ENCODE results near the gene BATF2. TPM values are rescaled to one million over a fixed set of nuclear protein-coding genes. Genes with fewer than 3 reads are reported as not detected.

The BATF2 gene
- total RNA-seq (1 to 10 TPM in 1 of 2 donors, under 1 TPM in 1; 0.94 to 1.5 TPM), polyA plus RNA-seq (ENCODE audit: insufficient read depth, low read depth, low replicate concordance) (2.7 TPM)
- long read RNA-seq, donor 1, partial matches to known transcripts: 74 of 95 reads
- long read RNA-seq, donor 1, other reads (novel, unspliced or antisense): 19 of 95 reads
- long read RNA-seq, donor 2, partial matches to known transcripts: 0 of 1 reads
- long read RNA-seq, donor 2, other reads (novel, unspliced or antisense): 0 of 1 reads

DNA sequence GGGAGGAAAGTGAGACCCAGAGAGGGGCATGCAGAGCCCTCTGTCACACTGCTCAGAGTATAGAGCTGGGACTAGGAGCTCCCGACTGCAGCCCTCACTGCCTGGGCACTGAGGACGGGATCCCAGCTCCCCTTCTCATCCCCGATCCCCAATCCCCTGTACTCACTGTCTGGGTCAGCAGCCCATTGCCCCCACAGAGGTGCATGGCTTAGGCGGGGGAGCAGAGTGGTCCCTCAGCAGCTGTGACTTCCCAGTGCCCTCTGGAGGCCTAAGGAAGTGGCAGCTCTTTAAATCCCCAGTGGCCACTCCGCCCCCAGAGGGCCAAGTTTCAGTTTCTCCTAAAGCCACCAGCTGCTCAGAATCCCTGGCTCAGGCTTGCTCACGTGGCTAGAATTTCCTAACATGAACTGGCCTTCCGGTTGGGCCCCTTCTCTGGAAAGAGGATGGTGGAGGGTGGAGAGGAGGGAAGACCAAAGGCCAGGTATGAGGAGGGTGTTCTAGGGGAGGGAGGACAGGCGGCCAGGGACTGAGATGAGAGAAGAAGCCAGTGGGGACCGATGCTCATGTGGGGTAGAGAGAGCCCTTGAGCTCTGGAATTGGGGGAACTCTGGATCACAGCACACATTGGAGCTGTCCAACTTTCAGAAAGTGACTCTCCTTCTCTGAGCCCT, at the start of gene BATF2:
BATF2 (minus strand) TSS at position 262 of the 671 bp plus-strand sequence; CDS start at position 205, 57 bp downstream.
- H3K27me3 ChIP-seq: no peaks in the 10 kb centered on the region
- intact Hi-C loops (cut with DNase I; ENCODE audit: low total_unique reads): no loop called here
- no peak for TF ChIP-seq POLR2A (IDR thresholded peaks at IDR 0.05)
- TF ChIP-seq, protein P1, sequence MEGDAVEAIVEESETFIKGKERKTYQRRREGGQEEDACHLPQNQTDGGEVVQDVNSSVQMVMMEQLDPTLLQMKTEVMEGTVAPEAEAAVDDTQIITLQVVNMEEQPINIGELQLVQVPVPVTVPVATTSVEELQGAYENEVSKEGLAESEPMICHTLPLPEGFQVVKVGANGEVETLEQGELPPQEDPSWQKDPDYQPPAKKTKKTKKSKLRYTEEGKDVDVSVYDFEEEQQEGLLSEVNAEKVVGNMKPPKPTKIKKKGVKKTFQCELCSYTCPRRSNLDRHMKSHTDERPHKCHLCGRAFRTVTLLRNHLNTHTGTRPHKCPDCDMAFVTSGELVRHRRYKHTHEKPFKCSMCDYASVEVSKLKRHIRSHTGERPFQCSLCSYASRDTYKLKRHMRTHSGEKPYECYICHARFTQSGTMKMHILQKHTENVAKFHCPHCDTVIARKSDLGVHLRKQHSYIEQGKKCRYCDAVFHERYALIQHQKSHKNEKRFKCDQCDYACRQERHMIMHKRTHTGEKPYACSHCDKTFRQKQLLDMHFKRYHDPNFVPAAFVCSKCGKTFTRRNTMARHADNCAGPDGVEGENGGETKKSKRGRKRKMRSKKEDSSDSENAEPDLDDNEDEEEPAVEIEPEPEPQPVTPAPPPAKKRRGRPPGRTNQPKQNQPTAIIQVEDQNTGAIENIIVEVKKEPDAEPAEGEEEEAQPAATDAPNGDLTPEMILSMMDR (IDR thresholded peaks at IDR 0.05): peak; percentile 15 to 27 (median 26)

DNA sequence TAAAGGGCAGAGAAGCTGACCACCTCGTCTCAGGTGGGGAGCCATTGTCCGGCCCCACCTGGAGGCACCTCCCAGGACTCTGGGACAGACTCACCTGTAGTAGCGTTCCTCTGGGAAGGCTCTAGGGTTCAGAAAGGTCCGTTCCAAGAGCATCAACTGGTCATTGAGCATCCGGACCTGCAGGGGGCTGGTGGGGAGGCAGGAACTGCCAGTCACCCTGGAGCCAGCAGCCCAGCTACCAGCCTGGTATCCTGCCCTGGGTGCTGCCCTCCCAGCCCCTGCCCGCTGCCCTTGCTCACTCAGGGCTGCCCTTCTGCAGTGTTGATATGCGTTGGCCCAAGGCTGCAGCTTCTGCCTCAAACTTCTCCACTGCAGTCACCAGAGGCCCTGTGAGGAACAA, 49.0 kb upstream of the BATF2 start:
- H3K9me3 ChIP-seq: no peaks in the 10 kb centered on the region
- no peak overlapping the region for H3K27ac ChIP-seq
- H3K36me3 ChIP-seq (ENCODE audit: low read depth, missing control alignments): no peaks in the 10 kb centered on the region
- 91 to 97% methylated on average over 5 to 7 of the region's 7 CpGs for WGBS, 2 donors
- DNase-seq: no peak
- intact Hi-C loops (cut with DNase I; ENCODE audit: low total_unique reads): no loop called here
- no peak for TF ChIP-seq POLR2A (IDR thresholded peaks at IDR 0.05)
- TF ChIP-seq, protein P1 (IDR thresholded peaks at IDR 0.05): no peak
- no peaks in the 10 kb centered on the region for H3K27me3 ChIP-seq
- peaks cover 6% of the 10 kb centered on the region for H3K4me1 ChIP-seq
- no peak overlapping the region for H3K4me3 ChIP-seq

More for the DNA sequence above, at the start of gene BATF2:
- Histone ChIP-seq H3K4me1 (no peaks in the 10 kb centered on the region), H3K36me3 (ENCODE audit: low read depth, missing control alignments) (no peaks in the 10 kb centered on the region), H3K9me3 (no peaks in the 10 kb centered on the region), H3K27ac (no peak within 1 kb of the TSS), H3K4me3 (peak within 1 kb of the TSS in 1 of 2 donors; percentile 37)
- WGBS, 2 donors: 40 to 57% methylated on average over 6 to 9 of the region's 9 CpGs
- peak; percentile 69 for DNase-seq

- no peaks in the 10 kb centered on the region for H3K36me3 ChIP-seq (ENCODE audit: low read depth, missing control alignments)
- no peak overlapping the region for H3K4me3 ChIP-seq
- H3K27ac ChIP-seq: no peak overlapping the region
- WGBS, 2 donors: 90 to 100% methylated on average over 2 to 5 of the region's 5 CpGs
- no peaks in the 10 kb centered on the region for H3K9me3 ChIP-seq
- intact Hi-C loops (cut with DNase I; ENCODE audit: low total_unique reads): no loop called here
- H3K4me1 ChIP-seq: peaks cover 9% of the 10 kb centered on the region
- no peaks in the 10 kb centered on the region for H3K27me3 ChIP-seq
- TF ChIP-seq, protein P1 (IDR thresholded peaks at IDR 0.05): no peak
- TF ChIP-seq POLR2A (IDR thresholded peaks at IDR 0.05): no peak
- no peak for DNase-seq
Observed at GRCh38 chr11:65045061-65045460, 48.3 kb upstream of the BATF2 start.

GRCh38 chr11:65043881-65044501, 47.2 kb upstream of the BATF2 start:
- TF ChIP-seq POLR2A (IDR thresholded peaks at IDR 0.05): no peak
- TF ChIP-seq, protein P1 (IDR thresholded peaks at IDR 0.05): no peak
- peaks cover 9% of the 10 kb centered on the region for H3K4me1 ChIP-seq
- H3K27me3 ChIP-seq: no peaks in the 10 kb centered on the region
- no peak for DNase-seq
- H3K9me3 ChIP-seq: no peaks in the 10 kb centered on the region
- WGBS, 2 donors: 88 to 94% methylated on average over 11 to 23 of the region's 23 CpGs
- intact Hi-C loops (cut with DNase I; ENCODE audit: low total_unique reads): no loop called here
- H3K27ac ChIP-seq: no peak overlapping the region
- no peak overlapping the region for H3K4me3 ChIP-seq
- no peaks in the 10 kb centered on the region for H3K36me3 ChIP-seq (ENCODE audit: low read depth, missing control alignments)
